HG02571 (cell line): Measurements from ENCODE around the gene KCNJ14.

Experiments
- ATAC-seq: cut with Tn5 transposase; IDR thresholded peaks from one replicate; pipeline ENCODE4 v1.9.1; 2021; ENCODE audit warnings: mild to moderate bottlenecking, moderate library complexity; ENCODE audit not compliant: unreplicated experiment

The KCNJ14 gene

GRCh38 chr19:48455171-48455907 is at the start of gene KCNJ14:
Gene KCNJ14 (plus strand): TSS chr19:48455574. CDS start chr19:48461725, 6,151 bp downstream.
- no peak for ATAC-seq

GRCh38 chr19:48405850-48406249 is 49.5 kb upstream of the KCNJ14 start:
- no peak for ATAC-seq

- ATAC-seq = no peak
These were observed 41.3 kb upstream of the KCNJ14 start for GRCh38 chr19:48413879-48414587.

GRCh38 chr19:48415395-48415794 is 40.0 kb upstream of the KCNJ14 start:
- ATAC-seq = no peak

- ATAC-seq = no peak
These were observed 39.6 kb upstream of the KCNJ14 start for GRCh38 chr19:48415806-48416221.

- no peak for ATAC-seq
These were observed 38.0 kb upstream of the KCNJ14 start for GRCh38 chr19:48417421-48417820.

- no peak for ATAC-seq
These were observed 36.9 kb upstream of the KCNJ14 start for GRCh38 chr19:48418317-48419064.

- peak; percentile 77 for ATAC-seq
These were observed 36.0 kb upstream of the KCNJ14 start for GRCh38 chr19:48419158-48419920.

GRCh38 chr19:48421548-48421947 is 33.8 kb upstream of the KCNJ14 start:
- no peak for ATAC-seq

- no peak for ATAC-seq
These were observed 30.6 kb upstream of the KCNJ14 start for GRCh38 chr19:48424694-48425219.

- ATAC-seq = no peak
These were observed 26.7 kb upstream of the KCNJ14 start for GRCh38 chr19:48428670-48429069.

GRCh38 chr19:48433337-48433736 is 22.0 kb upstream of the KCNJ14 start:
- no peak for ATAC-seq

GRCh38 chr19:48436586-48436985 is 18.8 kb upstream of the KCNJ14 start:
- ATAC-seq = no peak

- ATAC-seq = no peak
These were observed 13.9 kb upstream of the KCNJ14 start for GRCh38 chr19:48441360-48442050.

GRCh38 chr19:48442116-48443035 is 13.0 kb upstream of the KCNJ14 start:
- no peak for ATAC-seq

- ATAC-seq = no peak
These were observed 12.1 kb upstream of the KCNJ14 start for GRCh38 chr19:48443256-48443655.

GRCh38 chr19:48443731-48444128 is 11.6 kb upstream of the KCNJ14 start:
- no peak for ATAC-seq

GRCh38 chr19:48444129-48444935 is 11.0 kb upstream of the KCNJ14 start:
- ATAC-seq = no peak
